ENCODE results near the gene EXOC8.

- TF ChIP-seq POLR2A (IDR thresholded peaks at IDR 0.05), result no peak
- TF ChIP-seq POLR2AphosphoS5 (IDR thresholded peaks at IDR 0.05), result no peak
- TF ChIP-seq, protein P1, sequence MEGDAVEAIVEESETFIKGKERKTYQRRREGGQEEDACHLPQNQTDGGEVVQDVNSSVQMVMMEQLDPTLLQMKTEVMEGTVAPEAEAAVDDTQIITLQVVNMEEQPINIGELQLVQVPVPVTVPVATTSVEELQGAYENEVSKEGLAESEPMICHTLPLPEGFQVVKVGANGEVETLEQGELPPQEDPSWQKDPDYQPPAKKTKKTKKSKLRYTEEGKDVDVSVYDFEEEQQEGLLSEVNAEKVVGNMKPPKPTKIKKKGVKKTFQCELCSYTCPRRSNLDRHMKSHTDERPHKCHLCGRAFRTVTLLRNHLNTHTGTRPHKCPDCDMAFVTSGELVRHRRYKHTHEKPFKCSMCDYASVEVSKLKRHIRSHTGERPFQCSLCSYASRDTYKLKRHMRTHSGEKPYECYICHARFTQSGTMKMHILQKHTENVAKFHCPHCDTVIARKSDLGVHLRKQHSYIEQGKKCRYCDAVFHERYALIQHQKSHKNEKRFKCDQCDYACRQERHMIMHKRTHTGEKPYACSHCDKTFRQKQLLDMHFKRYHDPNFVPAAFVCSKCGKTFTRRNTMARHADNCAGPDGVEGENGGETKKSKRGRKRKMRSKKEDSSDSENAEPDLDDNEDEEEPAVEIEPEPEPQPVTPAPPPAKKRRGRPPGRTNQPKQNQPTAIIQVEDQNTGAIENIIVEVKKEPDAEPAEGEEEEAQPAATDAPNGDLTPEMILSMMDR (IDR thresholded peaks at IDR 0.05), result no peak
Measured at GRCh38 chr1:231332761-231333160, 4.9 kb downstream of the EXOC8 start.

Data from suprapubic skin (tissue), 4 donors.